Jurkat, Clone E6-1 (cell line): Measurements from ENCODE around the gene NRSN1. TPM values are rescaled to one million over a fixed set of nuclear protein-coding genes. Genes with fewer than 3 reads are reported as not detected.

ENCODE experiments used
- DNase-seq: peaks from one replicate; pipeline ENCODE4 v3.0.0-alpha.2; 2011; ENCODE audit warnings: low read depth, low spot score
- H3K4me3 ChIP-seq: 2 replicates; pipeline ENCODE4 v1.5.1; 2011; ENCODE audit warnings: mild to moderate bottlenecking, low read length, control low read depth, moderate library complexity
- polyA plus RNA-seq: library from polyadenylated mRNA; unstranded; fragments of >200 nt; gene quantifications from one replicate; pipeline ENCODE4 v1.2.1, GENCODE V29; 2012; ENCODE audit warnings: missing spikeins; ENCODE audit not compliant: insufficient read length, insufficient read depth

NRSN1 gene, protein sequence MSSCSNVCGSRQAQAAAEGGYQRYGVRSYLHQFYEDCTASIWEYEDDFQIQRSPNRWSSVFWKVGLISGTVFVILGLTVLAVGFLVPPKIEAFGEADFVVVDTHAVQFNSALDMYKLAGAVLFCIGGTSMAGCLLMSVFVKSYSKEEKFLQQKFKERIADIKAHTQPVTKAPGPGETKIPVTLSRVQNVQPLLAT
- polyA plus RNA-seq, result not detected

DNA sequence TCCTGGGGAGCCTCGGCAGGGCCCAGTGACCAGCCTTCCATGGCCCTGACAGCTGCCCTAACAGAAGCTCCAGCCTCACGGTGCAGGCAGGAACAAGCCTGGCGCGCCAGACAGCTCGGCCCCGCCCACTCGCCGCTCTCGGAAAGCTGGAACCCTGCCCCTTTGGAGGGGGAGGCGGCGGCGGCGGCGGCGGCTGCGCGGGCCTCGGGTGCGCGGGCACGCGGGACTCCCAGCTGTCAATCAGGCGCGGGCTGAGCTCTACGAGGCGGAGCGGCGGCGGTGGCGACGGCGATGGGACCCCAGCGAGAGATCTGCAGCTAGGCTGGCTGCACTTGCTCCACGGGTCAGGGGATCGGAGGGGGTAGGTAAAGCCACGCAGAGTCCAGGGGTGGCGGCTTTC lies at the start of gene NRSN1:
Gene NRSN1, plus strand, starts transcription at position 236 of the 400 bp plus-strand sequence. CDS start 8,113 bp downstream, outside the sequence.
- DNase-seq, result no peak
- H3K4me3 ChIP-seq, result no peak within 1 kb of the TSS

DNA sequence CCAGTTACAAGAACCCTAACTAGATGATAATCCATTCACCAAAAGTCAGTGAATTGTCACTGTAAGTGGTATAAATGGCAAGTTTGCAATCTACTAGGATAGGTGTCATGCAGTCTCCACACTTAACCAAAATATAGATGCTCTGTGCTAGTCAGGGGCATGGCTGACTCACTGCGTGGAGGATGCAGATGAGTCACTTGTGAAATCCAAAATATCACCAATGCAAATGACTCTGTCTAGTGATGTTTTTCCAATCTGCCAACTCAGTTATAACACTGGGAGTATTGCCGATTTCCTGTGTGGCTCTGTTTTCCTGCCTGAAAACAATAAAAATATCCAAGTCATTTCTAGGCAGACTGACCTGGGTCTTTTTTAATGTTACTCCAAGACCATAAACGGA lies 47.8 kb upstream of the NRSN1 start:
- no peak for DNase-seq
- no peak overlapping the region for H3K4me3 ChIP-seq

DNA sequence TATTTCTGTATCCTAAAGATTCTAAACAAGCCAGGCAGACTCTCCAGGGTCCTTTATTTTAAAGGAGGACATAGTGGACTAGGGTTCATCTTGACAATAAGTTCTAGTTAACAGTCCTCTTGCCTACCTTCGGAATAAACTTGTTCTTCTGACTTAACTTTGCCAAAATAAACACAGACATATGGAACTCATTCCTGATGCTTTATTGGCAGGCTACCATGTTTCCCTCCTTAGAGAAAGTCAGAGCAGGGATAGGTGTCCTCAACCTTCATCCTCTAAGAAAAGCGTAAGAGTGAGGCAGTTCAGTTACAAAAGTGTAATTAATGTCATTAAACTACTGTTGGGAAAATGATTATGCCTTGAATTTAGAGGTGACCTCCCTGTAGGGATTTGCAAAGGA lies 46.9 kb upstream of the NRSN1 start:
- DNase-seq, result no peak
- no peak overlapping the region for H3K4me3 ChIP-seq

DNA sequence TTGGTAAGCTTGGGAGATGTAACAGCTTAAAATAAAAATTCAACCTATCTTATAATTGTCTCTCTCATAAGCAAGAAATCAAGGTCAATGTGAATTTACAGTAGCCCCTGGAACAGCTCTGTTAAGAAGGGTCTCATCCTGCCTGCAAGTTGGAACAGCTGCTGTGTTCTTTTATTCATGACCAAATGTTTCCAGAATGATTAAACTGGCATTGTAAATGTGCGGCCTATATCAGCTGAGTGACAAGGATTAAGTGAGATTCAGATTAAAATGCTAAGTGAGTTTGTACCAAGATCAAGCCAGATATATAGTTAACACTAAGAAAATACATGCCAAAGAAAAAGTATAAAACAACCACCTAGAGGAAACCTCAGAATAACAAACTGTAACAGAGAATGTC lies 45.3 kb upstream of the NRSN1 start:
- no peak for DNase-seq
- no peak overlapping the region for H3K4me3 ChIP-seq

DNA sequence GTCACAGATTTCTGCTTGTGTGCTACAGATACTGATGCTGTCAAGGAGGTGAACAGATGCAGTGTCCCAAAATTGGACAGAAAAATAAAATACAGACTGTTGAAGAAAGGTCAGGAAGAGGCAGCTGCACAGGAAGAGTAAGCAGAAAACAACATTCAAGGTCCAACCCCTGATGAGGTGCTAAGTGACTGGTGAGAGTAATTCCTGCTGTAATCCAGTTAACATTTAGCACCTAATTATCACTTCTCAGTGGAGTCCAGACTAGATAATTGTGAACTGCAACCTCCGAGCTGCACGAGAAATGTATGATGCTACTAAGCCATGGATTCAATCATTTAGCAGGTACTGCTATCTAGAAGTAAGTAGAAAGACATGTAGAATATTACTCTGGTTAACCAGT lies 36.3 kb upstream of the NRSN1 start:
- DNase-seq, result no peak

DNA sequence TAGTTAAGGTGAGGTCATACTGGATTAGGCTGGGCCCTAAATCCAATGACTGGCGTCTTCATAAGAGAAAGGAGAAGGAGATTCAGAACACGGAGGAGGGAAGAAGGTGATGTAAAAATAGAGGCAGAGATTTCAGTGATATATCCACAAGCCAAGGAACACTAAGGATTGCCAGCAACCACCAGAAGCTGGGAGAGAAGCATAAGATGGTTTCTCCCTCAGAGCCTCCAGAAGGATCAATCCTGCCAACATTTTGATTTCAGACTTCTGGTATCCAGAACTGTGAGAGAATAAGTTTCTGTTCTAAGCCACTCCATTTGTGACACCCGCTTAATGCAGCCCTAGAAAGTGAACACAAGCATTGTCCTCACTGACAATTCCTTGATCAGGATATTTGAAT lies 33.6 kb upstream of the NRSN1 start:
- no peak for DNase-seq
- no peak overlapping the region for H3K4me3 ChIP-seq

More for the DNA sequence above, 36.3 kb upstream of the NRSN1 start:
- H3K4me3 ChIP-seq, result no peak overlapping the region

DNA sequence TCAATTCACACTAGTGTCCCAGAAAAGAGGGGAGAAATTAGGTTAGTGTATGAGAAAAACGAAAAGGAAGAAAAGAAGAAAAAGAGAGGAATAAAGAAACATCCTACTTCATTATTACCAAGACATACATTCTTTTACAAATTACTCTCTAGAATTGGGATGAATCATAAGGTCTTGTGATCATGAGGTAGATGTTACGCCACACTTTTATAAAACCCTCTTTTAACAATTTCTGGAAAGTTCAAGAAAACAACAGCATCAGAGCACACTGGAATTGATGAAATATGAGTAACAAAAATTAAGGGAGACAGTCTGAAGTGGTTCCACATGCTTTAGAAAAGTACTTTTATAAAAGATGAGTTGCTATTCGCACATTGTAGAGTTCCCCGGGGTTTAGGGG lies 32.6 kb upstream of the NRSN1 start:
- no peak for DNase-seq
- no peak overlapping the region for H3K4me3 ChIP-seq

DNA sequence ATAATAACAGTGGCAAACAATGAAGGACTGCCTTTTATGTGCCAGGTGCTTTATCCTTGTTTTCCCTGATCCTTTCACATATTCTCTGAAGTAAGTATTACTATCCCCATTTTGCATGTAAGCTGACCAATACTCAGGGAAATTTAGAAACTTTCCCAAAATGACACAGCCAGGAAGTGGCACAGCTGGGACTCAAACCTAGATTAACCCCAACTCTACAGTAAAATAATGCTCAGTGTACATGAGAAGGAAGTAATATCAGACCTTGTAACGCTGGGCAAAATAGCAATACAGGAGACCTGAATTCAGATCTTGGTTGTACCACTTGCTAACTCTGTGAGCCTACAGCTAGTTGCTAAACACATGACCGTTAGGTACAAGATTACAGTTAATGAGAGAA lies 26.8 kb upstream of the NRSN1 start:
- H3K4me3 ChIP-seq, result no peak overlapping the region
- DNase-seq, result no peak

DNA sequence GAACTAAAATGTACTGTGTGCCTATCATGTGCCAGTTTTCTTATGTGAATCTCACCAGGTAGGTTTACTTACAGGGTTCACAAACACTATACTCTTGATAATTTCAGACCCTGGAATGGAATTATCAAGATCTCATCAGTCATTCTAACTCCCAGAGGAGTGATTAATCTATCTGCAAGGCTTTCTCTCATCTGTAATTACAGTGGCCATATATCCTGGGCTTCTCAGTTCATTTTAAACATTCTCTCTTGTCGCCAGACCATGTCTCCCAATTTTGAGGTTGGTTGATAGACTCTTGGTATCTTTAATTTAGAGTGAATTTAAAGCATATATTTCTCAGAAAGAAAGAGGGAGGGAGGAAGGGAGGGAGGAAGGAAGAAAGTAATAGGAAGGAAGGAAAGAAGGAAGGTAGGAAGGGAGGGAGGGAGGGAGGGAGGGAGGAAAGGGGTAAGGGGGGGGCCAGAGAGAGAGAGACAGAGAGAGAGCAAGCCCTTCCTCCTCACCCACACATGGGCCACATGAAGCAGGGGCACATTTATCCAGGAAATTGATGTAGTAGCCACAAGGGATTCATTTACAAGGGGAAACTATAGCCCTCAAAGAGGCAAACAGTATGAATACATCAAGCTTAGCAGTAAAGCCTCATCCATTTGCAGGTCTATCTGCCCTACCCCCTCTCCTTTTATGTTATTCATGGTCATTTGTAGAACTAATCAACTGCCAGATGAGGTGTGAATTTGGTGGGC lies 25.8 kb upstream of the NRSN1 start:
- H3K4me3 ChIP-seq, result no peak overlapping the region
- DNase-seq, result no peak

DNA sequence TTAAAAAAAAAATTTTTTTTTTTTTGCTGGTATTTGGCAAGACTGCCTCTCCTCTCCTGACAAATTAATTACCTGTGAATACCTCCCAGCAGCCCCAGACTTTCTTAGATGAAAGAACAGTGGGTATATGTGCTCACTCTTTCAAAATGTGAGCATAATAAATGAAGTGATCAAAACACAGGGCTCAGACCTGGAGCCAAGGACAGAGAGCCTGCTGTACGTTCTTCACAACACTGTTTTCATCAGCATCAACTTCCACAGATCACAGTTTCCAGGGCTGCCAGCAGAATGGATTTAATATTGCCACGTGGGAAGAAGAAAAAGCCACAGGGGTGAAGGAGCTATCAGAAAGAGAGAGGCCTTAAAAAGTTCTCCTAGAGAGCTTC lies 25.3 kb upstream of the NRSN1 start:
- no peak for DNase-seq
- no peak overlapping the region for H3K4me3 ChIP-seq

DNA sequence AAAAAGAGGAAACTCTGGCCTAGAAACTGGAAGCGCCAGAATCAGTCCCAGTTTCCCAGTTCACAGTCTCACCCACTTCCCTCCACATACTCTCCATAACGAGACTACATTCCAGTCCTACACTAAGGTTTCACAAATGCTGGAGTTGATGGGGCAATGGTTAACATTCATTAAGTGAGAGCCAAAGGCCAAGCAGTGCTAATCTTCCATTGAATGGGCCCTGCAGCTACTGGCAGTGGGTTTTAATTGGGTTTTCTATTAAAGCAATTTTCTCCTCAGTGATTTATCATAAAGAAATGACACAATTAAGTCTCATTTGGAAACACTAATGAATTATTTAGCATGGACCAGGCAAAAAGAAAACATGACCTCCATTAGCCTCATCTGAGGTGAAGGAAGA lies 20.8 kb upstream of the NRSN1 start:
- DNase-seq, result no peak
- H3K4me3 ChIP-seq, result no peak overlapping the region

DNA sequence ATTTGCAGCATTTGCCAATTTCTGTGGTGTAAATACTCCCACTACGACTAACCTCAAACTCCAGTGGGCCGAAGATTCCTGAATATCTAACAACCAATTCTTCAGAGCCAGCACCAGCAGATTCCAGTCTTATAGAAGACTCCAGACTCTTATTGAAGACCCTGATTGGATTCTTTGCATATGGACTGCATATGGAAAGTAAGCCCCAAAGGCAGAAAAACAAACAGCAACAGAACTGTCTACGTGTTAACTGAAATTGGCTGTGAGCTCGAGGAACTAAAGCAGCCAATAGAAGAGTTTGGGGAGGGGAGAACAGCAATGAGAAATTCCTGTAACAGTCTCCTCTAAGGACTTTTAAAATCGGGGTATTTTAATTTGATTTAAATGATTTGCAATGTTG lies 19.7 kb upstream of the NRSN1 start:
- no peak for DNase-seq

DNA sequence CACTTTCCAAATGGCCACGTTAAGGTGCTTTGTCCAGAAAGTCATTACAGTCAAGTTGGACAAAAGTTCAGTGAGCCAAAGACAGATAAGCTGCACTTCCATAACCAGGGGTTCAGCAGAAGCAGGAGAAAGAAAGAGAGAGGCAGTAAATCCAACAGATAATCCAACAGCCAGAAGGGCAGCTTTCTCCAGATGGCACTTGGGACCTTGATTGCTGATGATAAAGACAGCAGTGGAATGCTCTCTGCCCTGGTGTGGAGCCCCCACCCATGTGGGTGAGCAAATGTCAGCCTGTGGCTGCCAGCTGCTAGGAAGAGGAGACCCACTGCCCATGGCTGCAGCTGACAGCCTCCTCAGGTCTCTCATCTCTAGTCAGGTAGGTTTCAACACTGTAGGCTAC lies 18.7 kb upstream of the NRSN1 start:
- H3K4me3 ChIP-seq, result no peak overlapping the region
- no peak for DNase-seq

More for the DNA sequence above, 19.7 kb upstream of the NRSN1 start:
- H3K4me3 ChIP-seq, result no peak overlapping the region

DNA sequence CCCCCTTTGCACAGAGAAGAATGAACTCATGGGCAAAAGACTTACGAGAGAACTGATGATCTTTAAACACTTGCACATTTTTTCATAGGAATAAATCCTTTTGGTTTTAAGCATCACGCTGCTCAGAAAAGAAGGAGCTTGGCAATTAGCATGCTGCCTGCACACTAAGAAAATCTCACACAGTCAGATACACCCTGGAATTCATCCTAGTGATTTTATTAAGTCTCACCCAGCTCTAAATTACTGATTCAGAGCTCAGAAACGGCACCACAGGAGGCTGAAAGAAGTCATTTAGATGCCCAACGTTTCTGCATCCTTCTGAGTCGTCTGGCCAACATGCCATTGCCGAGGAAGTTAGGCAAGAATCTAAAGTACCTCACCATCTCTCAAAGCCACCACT lies 18.0 kb upstream of the NRSN1 start:
- H3K4me3 ChIP-seq, result no peak overlapping the region
- DNase-seq, result no peak

DNA sequence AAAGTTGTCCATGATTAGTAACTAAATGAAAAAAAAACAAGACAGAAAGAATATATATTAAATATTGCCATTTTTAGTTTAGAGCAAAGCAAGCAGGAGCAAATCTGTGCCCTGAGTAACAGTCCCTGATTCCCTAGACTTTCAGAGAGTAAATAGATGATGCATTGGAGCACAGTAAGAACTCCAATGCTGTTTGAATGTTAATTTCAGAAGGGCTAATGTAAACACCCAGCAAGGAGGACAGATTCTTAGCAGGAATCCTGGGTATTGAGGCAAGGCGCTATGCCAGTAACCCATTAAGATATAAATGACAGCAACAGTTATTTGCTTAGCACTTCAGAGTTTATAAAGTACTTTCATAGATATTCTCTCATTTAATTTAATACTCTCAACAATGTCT lies 15.6 kb upstream of the NRSN1 start:
- no peak overlapping the region for H3K4me3 ChIP-seq
- no peak for DNase-seq

DNA sequence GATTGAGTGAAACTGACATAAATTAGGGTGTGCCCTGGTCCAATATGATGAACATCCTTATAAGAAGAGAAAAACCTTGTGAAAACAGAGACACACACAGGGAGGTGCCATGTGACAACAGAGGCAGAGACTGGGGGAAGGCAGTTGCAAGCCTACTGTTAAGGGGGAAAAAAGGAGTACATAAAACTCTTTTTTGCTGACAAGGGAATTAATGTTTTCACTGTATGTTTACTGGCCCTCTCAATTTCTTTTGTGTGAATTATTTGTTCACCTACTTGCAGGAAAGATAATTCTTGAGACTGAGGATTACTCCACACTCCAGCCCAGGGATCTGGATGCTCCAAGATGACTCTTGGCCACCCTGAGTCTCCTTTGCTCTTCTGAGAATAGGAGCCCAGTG lies 12.1 kb upstream of the NRSN1 start:
- no peak for DNase-seq
- H3K4me3 ChIP-seq, result no peak overlapping the region

DNA sequence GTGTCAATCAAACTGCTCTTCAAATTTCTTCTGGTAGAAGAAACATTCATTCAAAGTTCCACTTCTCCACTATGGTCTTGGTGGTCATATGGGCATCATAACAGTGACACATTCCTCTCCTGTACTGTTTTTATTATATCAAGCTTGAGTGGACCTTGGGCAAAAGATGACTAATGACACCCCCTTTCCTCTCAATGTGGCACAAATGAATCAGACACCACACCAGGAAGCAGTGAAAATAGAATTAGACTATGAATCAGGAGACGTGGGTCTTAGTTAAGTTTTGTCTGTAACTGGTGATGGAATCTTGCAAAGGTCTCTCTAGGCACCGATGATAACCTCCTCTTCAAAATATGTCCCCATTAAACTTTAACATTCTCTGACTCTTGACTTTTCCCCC lies 9.0 kb upstream of the NRSN1 start:
- no peak for DNase-seq
- no peak overlapping the region for H3K4me3 ChIP-seq

DNA sequence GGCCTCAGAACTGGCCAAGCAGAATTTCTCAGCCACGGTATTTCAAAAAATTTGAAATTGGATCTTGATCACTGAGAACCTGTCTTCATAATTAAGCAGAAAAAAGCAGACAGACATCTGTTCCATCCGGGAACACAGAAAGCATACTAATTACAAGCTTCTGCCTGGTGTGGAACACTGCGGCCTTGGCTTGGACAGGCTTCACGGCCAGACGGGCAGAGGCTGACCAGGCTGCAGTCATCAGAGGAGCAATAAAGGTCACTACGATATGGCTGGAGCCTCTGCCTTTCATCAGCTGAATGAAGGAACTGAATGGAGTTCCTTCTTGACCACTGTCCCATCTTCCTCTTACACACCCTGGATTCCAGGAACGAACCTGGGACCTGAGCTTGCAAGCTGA lies 3.9 kb upstream of the NRSN1 start:
- H3K4me3 ChIP-seq, result no peak overlapping the region
- DNase-seq, result no peak

DNA sequence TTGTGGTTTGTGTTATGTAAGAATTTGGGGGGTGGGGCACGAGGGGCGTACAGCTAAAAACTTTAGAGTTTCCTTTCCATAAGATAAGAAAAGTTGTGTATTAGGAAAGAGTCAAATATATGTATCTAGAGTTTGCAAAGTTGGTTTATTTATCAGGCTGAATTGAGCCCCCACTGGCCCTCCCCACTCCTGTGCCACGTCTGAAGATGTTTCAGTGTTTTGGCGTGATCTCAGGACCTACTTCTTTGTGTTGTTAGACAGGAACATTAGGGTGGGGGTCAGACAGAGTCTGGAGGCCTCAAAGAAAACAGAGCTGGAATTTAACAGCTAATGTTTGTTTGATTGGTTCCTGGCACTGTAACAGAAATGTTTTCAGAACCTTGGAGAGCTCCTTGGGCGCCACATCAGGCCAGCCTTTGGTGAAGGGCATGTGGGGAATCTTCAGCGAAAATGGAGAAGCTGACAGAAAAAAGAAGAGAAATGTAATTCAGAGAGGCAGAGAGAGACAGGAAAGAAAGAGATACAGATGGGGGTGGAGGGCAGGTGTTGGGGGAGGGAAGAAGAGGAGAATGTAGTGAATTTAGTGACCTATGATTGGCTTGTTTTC lies 674 bp downstream of the NRSN1 start:
- no peak overlapping the region for H3K4me3 ChIP-seq
- DNase-seq, result peak; percentile 63

DNA sequence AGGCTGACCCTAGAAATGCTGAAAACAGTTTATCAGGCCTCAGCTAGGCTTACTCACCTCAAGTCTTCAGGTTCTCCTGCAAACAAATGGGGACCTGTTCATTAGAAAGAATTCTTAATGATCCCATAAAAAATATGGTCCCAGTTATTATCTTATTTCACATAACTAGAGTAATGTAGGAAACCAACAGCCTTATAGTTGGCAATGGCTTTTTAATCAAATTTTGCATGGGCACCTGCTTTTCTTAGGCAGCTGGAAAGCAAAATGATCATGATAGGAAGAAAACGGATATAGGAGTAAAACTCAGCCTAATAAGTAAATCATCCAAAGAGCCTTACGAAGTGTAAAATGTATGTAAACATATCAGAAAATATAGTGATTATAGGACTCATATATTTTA lies 1.3 kb downstream of the NRSN1 start:
- no peak for DNase-seq
- no peak overlapping the region for H3K4me3 ChIP-seq

DNA sequence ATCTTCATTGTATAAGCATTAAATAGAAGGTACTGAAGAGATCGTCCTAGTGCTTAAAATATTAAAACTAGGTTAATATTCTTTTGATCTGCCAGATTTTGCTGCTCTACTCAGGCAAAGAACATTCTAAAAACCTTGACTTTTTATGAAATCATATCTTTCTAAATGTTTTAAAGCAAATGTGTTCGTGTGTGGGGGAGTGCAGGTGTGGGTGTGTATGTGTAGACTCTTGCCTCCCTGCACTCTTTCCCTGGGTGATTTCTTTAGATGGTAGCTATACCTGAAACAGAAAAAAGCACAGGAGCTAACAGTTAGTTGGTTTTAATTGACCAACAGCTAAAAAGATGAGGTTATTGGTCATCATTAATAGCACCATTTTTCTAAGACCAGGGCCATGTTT lies 5.7 kb downstream of the NRSN1 start:
- no peak for DNase-seq
- H3K4me3 ChIP-seq, result no peak overlapping the region
